Gastroesophageal sphincter (tissue), 3 donors: Measurements from ENCODE around the gene TCIRG1.

ENCODE experiments used
- POLR2A ChIP-seq, 2 donors: fragments of 450-650 bp; IDR thresholded peaks; one replicate each; pipeline ENCODE4 v1.6.1; 2017; ENCODE audit warnings: antibody characterized with exemption in 2 of 2, mild to moderate bottlenecking in 2 of 2, moderate library complexity in 1 of 2
- POLR2AphosphoS5 ChIP-seq: sonication (generic); formaldehyde crosslinking; IDR thresholded peaks from one replicate; pipeline ENCODE4 v1.6.1; 2017; ENCODE audit warnings: antibody characterized with exemption
- TF ChIP-seq, protein P1 (sequence below), 4 experiments: fragments of 200-600 bp in 2 of 4; fragments of 450-650 bp in 2 of 4; sonication (generic) in 1 of 4; IDR thresholded peaks; one replicate each; pipeline ENCODE4 v1.5.1; 2017 to 2019; ENCODE audit warnings: antibody characterized with exemption in 4 of 4, mild to moderate bottlenecking in 2 of 4, moderate library complexity in 2 of 4

- no peak for TF ChIP-seq POLR2AphosphoS5
- TF ChIP-seq, protein P1, sequence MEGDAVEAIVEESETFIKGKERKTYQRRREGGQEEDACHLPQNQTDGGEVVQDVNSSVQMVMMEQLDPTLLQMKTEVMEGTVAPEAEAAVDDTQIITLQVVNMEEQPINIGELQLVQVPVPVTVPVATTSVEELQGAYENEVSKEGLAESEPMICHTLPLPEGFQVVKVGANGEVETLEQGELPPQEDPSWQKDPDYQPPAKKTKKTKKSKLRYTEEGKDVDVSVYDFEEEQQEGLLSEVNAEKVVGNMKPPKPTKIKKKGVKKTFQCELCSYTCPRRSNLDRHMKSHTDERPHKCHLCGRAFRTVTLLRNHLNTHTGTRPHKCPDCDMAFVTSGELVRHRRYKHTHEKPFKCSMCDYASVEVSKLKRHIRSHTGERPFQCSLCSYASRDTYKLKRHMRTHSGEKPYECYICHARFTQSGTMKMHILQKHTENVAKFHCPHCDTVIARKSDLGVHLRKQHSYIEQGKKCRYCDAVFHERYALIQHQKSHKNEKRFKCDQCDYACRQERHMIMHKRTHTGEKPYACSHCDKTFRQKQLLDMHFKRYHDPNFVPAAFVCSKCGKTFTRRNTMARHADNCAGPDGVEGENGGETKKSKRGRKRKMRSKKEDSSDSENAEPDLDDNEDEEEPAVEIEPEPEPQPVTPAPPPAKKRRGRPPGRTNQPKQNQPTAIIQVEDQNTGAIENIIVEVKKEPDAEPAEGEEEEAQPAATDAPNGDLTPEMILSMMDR (IDR thresholded peaks at IDR 0.05), result no peak
- no peak for TF ChIP-seq POLR2A (IDR thresholded peaks at IDR 0.05)
These were observed 27.5 kb upstream of the TCIRG1 start for GRCh38 chr11:68011051-68011943.
